NCI-H2227 (cell line): Measurements from ENCODE around the gene SDR9C7.
"Not testable (repeated sequence)": the region's sequence is repeated elsewhere in the genome, so short reads cannot be mapped to it uniquely, and the experiment has no call there.

ENCODE experiments used
- DNase-seq: peaks from one replicate; lab custom pipeline; 2025; ENCODE audit not compliant: unreplicated experiment; lab: John Stamatoyannopoulos, UW

The SDR9C7 gene

DNA sequence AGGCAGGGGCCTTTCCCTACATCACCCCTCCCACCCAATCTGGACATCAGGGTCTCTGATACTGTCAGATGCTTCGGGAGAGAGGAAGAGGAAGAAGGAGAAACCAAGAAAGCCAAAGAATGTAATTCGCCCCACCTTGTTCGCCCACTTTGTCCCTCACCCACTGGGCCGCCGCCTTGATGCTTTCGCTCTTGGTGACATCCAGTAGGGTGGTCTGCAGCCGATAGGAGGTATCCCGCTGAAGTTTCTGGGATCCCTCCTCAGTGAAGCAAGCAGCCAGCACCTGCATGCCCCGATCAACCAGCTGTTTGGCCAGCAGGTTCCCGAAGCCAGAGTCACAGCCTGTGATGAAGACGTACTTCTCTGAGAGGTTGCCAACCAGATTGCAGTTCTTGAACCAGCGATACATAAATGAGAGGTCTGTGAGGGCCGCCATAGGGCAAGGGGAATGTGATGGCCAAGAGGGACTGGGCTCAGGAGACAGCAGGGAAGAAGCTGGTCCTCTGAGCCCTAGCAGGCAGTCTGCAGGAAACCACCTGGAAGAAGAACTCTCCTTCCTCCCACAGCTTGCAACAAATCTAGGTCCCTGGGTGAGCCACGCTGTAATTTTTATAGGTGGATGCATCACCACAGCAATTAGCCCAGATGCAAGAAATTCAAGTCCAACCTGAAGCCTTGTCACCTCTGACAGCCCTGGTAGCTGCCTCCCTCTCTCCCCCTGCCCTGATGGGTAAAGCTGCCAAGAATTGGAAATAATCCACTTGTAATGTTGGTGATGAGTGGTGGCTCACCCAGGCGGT is at the start of gene SDR9C7:
Gene SDR9C7 (minus strand): TSS at position 583 of the 800 bp plus-strand sequence. CDS start 147 bp downstream, at position 436.
- no peak for DNase-seq

DNA sequence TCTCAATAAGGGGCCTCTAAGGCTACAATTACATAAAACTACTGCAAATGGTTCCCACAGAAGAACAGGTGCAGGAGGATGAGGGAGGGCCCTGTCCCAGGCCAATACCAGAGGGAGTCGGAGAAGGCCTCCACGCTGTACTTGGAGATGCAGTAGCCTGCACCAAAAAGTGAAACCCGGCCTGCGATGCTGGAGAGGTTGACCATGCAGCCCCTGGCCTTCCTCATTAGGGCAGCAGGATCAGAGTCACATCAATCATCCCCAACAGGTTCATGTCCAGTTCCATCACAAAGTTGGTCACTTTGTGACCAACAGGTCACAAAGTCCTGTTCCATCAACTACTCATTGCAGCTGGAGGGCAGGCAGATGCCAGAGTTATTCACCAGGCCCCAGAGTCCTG is 49.2 kb upstream of the SDR9C7 start:
- no peak for DNase-seq

DNA sequence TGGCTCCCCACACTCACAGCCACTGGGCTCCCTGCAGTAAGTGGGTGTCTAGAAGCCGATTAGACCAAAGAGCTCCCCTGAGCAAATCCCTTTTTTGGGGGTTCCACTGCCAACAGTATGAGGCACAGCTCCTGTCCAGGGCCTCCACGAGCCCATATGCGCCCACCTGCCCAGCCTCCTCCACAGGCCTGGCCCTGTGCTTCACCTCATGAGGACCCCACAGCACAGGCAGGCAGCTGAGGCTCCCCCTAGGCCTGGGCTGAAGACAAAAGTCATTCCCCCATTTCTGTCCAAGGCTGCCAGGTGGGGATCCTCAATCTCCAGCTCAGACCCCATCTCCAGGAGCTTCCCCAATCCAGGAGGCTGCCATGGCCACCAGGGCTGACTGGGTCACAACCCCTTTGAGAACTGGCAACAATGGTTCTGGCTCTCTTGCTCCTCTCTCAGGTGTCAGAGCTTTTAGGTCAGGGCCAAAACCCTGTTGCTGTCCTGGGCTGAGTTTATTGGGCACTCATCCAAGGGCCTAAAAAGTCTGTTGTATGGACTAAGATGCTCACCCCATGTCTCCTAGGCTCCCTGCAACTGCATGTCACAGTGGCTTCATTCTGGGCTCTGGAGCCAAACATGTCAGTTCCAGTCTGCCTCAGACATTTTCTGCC is 48.5 kb upstream of the SDR9C7 start:
- DNase-seq, result not testable (repeated sequence)

DNA sequence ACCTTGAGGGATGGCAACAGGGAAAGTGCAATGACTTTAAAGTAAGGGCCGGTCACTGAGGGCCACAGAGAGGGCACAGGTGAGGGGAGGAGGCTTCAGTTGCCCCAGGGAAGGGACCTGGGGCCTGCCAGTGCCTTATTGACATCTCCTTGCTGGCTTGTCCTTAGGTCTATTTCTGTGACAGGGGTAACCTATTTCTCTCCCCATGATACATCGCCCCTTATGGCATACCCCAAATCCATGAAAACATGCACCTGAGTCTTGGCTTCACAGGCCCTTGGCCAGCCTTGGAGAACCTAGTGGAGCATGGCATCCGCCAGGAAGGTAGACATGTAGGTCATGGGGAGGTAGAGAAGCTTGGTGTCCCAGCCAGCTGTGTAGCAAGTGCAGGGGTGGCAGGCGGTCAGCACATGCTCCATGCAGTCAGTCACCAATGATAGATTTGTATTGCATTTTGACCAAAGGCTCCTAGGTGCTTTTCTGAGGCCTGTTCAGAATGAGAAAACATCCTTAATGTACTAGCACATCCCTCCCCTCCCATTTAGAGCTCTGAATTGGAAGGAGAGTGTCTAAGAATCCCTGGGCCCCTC is 46.8 kb upstream of the SDR9C7 start:
- DNase-seq, result no peak

DNA sequence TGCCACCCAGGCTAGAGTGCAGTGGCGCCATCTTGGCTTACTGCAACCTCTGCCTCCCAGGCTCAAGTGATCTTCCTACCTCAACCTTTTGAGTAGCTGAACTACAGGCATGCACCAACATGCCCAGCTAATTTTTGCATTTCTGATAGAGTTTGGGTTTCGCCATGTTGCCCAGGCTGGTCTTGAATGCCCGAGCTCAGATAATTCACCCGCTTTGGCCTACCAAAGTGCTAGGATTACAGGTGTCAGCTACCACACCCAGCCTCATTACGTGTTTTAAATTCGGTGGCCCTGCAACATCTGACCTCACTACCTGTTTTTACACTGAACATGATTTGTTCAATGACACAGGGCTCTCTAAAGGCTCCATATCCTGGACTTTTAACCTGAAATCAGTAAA is 46.1 kb upstream of the SDR9C7 start:
- no peak for DNase-seq

DNA sequence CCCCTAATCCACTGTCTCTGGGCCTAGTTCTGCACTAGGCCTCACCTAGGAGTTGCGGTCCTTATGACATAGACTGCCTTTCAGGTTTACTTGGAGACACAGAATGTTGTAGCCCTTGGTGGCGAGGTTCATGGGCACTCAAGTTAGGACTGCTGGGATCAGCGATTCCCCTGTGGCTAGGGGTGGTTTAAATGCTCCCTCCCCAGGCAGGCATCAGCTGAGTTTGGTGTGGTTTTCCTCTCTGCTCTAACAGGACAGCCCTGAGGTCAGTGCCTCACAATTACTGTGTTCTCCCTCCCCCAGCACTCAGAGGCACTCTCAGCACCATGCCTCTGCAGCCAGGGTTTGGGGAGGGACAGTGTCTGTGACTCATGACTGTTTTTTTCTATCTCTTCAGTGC is 45.4 kb upstream of the SDR9C7 start:
- DNase-seq, result no peak

DNA sequence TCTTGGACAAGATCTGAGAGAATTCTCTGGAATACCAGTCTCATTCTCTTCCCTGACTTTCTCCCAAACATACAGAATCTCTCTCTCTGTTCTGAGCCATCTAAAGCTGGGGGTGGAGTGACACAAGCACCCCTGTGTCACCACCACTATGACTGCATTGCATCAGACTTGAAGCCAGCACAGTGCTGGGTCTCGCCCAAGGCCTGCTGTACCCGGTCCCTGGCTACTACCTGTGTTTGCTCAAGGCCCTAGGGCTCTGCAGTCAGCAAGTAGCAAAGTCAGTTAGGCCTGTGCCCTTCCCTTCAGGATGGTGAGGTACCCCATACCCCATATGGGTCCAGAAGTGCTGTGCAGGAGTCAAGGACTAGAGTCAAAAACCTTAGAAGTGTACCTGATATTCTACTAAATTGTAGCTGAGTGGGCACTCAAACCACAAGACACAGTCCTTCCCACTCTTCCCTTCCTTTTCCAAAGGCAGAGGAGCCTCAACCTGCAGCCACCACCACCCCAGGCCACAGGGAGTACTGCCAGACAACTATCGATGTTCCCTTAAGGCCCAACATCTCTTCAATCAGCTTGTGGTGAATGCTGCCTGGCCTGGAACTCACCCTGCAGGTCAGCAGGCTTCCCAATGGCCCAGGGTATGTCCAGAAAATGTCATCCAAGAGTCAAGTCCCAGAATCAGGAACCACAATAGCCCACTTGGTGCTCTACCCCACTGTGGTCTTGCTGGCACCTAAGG is 44.4 kb upstream of the SDR9C7 start:
- no peak for DNase-seq

DNA sequence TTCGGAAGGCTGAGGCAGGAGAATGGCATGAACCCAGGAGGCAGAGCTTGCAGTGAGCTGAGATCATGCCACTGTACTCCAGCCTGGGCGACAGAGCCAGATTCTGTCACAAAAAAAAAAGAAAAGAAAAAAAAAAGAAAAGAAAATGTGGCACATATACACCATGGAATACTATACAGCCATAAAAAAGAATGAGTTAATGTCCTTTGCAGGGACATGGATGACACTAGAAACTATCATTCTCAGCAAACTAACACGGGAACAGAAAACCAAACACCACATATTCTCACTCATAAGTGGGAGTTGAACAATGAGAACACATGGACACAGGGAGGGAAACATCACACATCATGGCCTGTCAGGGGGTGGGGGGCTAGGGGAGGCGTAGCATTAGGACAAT is 43.2 kb upstream of the SDR9C7 start:
- not testable (repeated sequence) for DNase-seq

DNA sequence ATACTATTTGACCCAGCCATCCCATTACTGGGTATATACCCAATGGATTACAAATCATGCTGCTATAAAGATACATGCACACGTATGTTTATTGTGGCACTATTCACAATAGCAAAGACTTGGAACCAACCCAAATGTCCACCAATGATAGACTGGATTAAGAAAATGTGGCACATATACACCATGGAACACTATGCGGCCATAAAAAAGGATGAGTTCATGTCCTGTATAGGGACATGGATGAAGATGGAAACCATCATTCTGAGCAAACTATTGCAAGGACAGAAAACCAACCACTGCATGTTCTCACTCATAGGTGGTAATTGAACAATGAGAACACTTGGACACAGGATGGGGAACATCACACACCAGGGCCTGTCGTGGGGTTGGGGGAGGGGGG is 40.0 kb upstream of the SDR9C7 start:
- DNase-seq, result not testable (repeated sequence)

DNA sequence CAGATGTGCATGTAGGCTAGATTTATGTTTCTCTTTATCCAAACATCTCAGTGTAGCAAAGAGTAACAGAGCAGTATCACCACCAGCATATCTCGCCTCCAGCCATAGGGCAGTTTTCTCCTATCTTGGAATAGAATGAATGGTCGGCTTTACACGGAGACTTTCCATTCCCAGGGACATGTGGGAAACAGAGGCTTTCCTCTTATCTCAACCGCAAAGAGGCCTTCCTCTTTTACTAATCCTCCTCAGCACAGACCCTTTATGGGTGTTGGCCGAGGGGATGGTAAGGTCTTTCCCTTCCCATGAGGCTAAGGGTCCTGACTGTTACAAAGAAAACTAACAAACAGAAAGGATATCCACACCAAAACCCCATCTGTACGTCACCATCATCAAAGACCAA is 34.7 kb upstream of the SDR9C7 start:
- not testable (repeated sequence) for DNase-seq

DNA sequence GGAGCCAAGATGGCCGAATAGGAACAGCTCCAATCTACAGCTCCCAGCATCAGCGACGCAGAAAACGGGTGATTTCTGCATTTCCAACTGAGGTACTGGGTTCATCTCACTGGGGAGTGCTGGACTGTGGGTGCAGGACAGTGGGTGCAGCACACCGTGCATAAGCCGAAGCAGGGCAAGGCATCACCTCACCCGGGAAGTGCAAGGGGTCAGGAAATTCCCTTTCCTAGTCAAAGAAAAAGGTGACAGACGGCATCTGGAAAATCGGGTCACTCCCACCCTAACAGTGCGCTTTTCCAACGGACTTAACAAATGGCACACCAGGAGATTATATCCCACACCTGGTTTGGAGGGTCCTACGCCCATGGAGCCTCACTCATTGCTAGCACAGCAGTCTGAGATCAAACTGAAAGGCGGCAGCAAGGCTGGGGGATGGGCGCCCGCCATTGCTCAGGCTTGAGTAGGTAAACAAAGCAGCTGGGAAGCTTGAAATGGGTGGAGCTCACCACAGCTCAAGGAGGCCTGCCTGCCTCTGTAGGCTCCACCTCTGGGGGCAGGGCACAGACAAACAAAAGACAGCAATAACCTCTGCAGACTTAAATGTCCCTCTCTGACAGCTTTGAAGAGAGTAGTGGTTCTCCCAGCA is 31.9 kb upstream of the SDR9C7 start:
- DNase-seq, result not testable (repeated sequence)

DNA sequence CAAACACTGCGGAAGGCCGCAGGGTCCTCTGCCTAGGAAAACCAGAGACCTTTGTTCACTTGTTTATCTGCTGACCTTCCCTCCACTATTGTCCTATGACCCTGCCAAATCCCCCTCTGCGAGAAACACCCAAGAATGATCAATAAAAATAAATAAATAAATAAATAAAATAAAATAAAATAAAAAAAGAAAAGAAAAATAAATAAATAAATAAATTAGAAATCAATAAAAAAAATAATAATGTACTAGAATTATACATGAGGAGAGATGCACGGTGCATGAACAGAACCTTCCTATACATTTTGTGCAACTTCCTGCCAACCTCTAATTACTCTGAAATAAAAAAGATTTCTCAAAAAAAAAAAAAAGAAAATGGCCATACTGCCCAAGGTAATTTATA is 30.9 kb upstream of the SDR9C7 start:
- not testable (repeated sequence) for DNase-seq

DNA sequence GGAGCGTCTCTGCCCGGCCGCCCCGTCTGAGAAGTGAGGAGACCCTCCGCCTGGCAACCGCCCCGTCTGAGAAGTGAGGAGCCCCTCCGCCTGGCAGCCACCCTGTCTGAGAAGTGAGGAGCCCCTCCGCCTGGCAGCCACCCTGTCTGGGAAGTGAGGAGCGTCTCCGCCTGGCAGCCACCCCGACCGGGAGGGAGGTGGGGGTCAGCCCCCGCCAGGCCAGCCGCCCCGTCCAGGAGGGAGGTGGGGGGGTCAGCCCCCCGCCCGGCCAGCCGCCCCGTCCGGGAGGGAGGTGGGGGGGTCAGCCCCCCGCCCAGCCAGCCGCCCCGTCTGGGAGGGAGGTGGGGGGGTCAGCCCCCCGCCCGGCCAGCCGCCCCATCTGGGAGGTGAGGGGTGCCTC is 29.3 kb upstream of the SDR9C7 start:
- DNase-seq, result not testable (repeated sequence)

DNA sequence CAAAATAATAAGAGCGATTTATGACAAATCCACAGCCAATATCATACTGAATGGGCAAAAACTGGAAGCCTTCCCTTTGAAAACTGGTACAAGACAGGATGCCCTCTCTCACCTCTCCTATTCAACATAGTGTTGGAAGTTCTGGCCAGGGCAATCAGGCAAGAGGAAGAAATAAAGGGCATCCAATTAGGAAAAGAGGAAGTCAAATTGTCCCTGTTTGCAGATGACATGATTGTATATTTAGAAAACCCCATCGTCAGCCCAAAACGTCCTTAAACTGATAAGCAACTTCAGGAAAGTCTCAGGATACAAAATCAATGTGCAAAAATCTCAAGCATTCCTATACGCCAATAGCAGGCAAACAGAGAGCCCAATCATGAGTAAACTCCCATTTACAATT is 28.0 kb upstream of the SDR9C7 start:
- DNase-seq, result not testable (repeated sequence)

DNA sequence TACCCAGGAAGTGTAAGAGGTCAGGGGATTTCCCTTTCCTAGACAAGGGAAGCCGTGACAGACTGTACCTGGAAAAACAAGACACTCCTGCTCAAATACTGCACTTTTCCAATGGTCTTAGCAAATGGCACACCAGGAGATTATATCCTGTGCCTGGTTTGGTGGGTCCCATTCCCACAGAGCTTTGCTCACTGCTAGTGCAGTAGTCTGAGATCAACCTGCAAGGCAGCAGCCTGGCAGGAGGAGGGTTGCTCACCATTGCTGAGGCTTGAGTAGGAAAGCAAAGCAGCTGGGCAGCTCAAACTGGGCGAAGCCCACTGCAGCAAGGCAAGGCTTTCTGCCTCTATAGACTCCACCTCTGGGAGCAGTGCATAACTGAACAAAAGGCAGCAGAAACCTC is 24.2 kb upstream of the SDR9C7 start:
- DNase-seq, result no peak

DNA sequence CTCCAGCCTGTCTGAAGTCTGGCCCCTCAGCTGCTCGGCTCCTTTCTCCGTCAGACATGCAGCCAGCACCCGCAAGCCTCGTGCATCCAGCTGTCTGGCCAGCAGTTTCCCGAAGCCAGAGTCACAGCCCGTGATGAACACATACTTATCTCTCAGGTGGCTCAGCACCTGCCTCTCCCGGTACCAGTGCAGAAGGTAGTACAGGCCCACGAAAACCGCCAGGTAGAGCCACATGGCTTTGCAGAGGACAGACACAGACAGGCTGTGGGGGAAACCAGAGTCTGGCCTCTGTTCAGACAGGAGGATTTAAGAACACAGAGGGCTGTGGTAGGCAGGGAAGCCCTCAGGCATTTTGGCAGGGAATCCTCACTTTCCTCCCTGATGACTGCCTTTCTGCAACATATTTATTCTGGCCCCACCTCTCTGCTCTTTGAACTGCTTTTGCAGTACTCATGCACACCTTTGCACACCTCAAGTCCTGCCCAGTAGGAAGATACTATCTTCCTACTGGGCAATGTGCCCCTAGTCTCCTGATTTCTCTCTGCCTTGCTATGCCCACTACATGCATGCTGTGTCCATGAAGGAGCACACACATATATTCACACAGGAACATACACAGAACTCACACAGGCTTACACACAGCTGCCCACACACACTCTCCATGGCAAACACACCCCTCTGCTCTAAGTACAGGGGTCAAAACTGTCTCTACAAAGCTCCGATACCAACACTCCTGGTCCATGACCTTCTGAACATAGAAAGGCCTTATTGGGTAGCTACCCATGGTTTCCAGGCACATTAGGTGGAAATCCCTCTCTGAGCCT is 23.2 kb upstream of the SDR9C7 start, which contains the start of gene RDH16:
Gene RDH16 (minus strand): TSS at position 380 of the 824 bp plus-strand sequence. CDS start 146 bp downstream, at position 234.
- no peak for DNase-seq

DNA sequence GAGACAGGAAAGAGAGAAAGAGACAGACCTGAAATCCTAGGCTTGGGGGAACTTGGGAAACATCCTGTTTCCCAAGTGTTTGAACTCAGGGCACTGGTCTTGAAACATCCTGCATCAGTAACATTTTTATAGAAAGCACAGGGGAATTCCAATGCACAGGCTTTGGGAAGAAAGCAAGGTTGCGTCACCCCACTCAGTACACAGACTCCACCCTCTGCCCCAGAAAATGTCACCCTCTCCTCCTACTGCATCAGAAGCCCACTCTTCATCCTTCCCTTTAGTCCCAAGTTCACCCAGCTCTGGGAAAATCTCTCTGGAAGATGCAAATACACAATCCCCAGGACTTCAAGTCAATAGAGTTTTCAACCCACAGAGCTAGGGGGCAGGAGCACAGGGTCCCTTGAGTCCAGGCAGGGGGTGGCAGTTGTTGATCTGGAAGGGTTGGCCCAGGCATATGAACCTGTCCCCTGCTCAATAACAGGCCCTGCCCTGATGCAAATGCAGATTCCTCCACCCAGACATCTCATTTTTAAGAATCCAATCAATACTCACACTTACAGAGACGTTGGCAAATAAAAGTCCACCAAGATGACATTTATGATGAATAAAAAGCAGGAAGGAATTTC is 21.5 kb upstream of the SDR9C7 start:
- DNase-seq, result no peak

DNA sequence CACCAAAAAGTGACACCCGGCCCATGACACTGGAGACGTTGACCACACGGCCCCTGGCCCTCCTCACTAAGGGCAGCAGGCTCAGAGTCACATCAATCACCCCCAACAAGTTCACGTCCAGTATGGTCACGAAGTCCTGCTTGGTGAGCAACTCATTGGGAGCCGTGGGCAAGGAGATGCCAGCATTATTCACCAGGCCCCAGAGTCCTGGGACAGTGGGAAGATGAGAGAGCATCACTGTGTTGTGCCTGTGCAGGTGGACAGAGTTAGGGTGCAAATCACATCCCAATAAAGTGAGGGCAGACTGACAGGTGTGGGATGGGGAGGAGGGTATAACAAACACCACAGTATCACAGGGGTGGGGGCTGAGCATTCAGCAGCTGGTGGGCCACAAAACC is 20.7 kb upstream of the SDR9C7 start:
- DNase-seq, result no peak
